ENCODE results near the gene AKIP1.
"Not testable (repeated sequence)": the region's sequence is repeated elsewhere in the genome, so short reads cannot be mapped to it uniquely, and the experiment has no call there.

The AKIP1 gene

DNA sequence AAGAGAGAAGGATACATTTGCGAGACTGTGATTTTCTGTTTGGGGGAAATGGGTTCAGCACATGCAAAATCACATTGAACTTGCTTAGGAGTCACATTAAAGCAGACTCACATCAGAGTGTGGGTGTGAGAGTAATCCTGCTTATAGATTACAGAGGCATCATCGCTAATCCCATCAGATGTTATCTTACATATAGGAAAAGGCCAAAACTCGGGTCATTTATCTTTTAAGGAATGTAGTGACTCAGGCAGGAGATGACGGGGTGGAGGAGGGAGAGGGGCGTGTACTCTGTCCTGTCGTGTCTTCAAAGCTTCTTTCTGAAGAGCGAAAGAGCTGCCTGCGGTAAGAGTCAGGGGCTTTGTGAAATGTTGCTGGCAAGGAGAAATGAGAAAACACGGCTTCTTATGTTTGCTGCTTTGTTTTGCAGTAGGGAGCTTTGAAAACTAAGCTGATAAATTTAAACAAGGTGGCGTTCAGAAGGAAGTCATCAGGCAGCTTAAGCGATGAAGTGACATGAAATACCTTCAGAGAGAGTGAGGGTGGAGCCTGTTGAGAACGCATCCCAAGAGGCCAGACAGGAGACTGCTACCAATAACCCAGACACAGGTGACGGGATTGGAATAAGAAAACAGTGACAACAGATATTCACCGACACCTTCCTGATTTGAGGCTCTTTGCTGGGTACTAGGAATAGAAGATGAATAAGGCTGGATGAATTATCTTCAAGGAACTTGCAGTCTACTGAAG, 23.9 kb downstream of the AKIP1 start:
- Histone ChIP-seq H3K27me3 (ENCODE audit: insufficient read depth, poor library complexity, severe bottlenecking) (no peaks in the 10 kb centered on the region), H3K4me3 (replicated peaks; ENCODE audit: insufficient read depth, low read length) (no peak overlapping the region), H3K27ac (replicated peaks) (no peak overlapping the region)
- no peak for TF ChIP-seq REST (IDR thresholded peaks at IDR 0.05; ENCODE audit: insufficient replicate concordance, low read depth)
- no peak for TF ChIP-seq POLR2AphosphoS5 (IDR thresholded peaks at IDR 0.05; ENCODE audit: low read depth)
- TF ChIP-seq CTCF (IDR thresholded peaks at IDR 0.05; ENCODE audit: insufficient read depth, low read length), result no peak
- no peak for TF ChIP-seq SPI1 (IDR thresholded peaks at IDR 0.05; ENCODE audit: borderline replicate concordance, low read depth)
- no peak for TF ChIP-seq GABPA (IDR thresholded peaks at IDR 0.05; ENCODE audit: low read depth)
- DNase-seq (ENCODE audit: low read depth in 1 of 2, low spot score in 1 of 2), result no peak

DNA sequence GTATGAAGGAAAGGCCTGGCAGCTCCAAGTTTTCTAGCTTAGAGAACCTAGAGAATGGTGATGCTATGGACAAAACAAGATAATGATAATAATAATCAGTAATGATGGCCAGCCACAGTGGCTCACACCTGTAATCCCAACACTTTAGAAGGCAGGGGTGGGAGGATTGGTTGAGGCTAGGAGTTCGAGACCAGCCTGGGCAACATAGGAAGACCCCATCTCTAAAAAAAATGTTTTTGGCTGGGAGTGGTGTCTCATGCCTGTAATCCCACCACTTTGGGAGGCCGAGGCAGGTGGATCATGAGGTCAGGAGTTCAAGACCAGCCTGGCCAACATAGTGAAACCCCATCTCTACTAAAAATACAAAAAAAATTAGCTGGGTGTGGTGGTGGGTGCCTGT, 24.8 kb downstream of the AKIP1 start:
- not testable (repeated sequence) for H3K27me3 ChIP-seq (ENCODE audit: insufficient read depth, poor library complexity, severe bottlenecking); H3K27ac ChIP-seq (replicated peaks); DNase-seq (ENCODE audit: low read depth in 1 of 2, low spot score in 1 of 2); H3K4me3 ChIP-seq (replicated peaks; ENCODE audit: insufficient read depth, low read length)

- TF ChIP-seq POLR2AphosphoS5 (IDR thresholded peaks at IDR 0.05; ENCODE audit: low read depth) (no peak), REST (IDR thresholded peaks at IDR 0.05; ENCODE audit: insufficient replicate concordance, low read depth) (no peak), GABPA (IDR thresholded peaks at IDR 0.05; ENCODE audit: low read depth) (no peak), CTCF (IDR thresholded peaks at IDR 0.05; ENCODE audit: insufficient read depth, low read length) (no peak), SPI1 (IDR thresholded peaks at IDR 0.05; ENCODE audit: borderline replicate concordance, low read depth) (no peak)
Measured at GRCh38 chr11:8937159-8937558, 26.2 kb downstream of the AKIP1 start.

DNA sequence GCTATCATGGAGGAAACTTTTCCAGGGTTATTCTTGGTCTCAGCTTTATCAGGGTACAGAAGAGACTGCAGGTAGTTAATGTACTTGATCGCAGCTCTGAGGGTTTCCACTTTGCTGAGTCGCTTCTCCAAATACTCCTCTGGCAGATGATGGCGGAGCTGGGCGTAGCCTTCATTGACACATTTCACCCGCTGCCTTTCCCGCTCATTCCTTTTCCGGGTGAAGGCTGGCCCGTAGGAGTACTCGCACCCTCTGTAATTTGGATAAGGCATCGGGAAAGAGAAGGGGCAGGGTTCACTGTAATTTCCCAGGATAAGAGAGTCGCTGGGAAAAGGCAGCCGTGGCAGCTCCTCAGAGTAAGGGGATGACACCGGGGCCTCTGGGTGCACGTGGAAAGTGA, 26.7 kb downstream of the AKIP1 start:
- no peak overlapping the region for H3K4me3 ChIP-seq (replicated peaks; ENCODE audit: insufficient read depth, low read length)
- no peak for TF ChIP-seq POLR2AphosphoS5 (IDR thresholded peaks at IDR 0.05; ENCODE audit: low read depth)
- no peak for TF ChIP-seq REST (IDR thresholded peaks at IDR 0.05; ENCODE audit: insufficient replicate concordance, low read depth)
- TF ChIP-seq GABPA (IDR thresholded peaks at IDR 0.05; ENCODE audit: low read depth), result no peak
- TF ChIP-seq SPI1 (IDR thresholded peaks at IDR 0.05; ENCODE audit: borderline replicate concordance, low read depth), result no peak
- no peak for TF ChIP-seq CTCF (IDR thresholded peaks at IDR 0.05; ENCODE audit: insufficient read depth, low read length)
- H3K27me3 ChIP-seq (ENCODE audit: insufficient read depth, poor library complexity, severe bottlenecking), result no peaks in the 10 kb centered on the region
- H3K27ac ChIP-seq (replicated peaks), result no peak overlapping the region
- no peak for DNase-seq (ENCODE audit: low read depth in 1 of 2, low spot score in 1 of 2)

More at GRCh38 chr11:8937159-8937558, 26.2 kb downstream of the AKIP1 start:
- Histone ChIP-seq H3K4me3 (replicated peaks; ENCODE audit: insufficient read depth, low read length) (no peak overlapping the region), H3K27me3 (ENCODE audit: insufficient read depth, poor library complexity, severe bottlenecking) (no peaks in the 10 kb centered on the region), H3K27ac (replicated peaks) (no peak overlapping the region)
- no peak for DNase-seq (ENCODE audit: low read depth in 1 of 2, low spot score in 1 of 2)

All from HL-60 (cell line).